HL-60 (cell line): ENCODE data around the gene CCSER1.

Experiments
- GABPA ChIP-seq: IDR thresholded peaks from 2 replicates; pipeline ENCODE4 v1.6.1; 2012; ENCODE audit warnings: low read depth
- POLR2AphosphoS5 ChIP-seq: IDR thresholded peaks from 2 replicates; pipeline ENCODE4 v1.6.1; 2012; ENCODE audit warnings: low read depth
- SPI1 ChIP-seq: IDR thresholded peaks from 2 replicates; pipeline ENCODE4 v1.6.1; 2012; ENCODE audit warnings: low read depth, mild to moderate bottlenecking, borderline replicate concordance
- TF ChIP-seq, protein P1 (sequence below): IDR thresholded peaks from one replicate; pipeline ENCODE4 v1.5.1; 2011; ENCODE audit warnings: low read length, control low read depth, inconsistent platforms; ENCODE audit not compliant: insufficient read depth
- TF ChIP-seq, protein P2 (sequence below): IDR thresholded peaks from 2 replicates; pipeline ENCODE4 v1.6.1; 2012; ENCODE audit warnings: low read depth; ENCODE audit not compliant: insufficient replicate concordance

DNA sequence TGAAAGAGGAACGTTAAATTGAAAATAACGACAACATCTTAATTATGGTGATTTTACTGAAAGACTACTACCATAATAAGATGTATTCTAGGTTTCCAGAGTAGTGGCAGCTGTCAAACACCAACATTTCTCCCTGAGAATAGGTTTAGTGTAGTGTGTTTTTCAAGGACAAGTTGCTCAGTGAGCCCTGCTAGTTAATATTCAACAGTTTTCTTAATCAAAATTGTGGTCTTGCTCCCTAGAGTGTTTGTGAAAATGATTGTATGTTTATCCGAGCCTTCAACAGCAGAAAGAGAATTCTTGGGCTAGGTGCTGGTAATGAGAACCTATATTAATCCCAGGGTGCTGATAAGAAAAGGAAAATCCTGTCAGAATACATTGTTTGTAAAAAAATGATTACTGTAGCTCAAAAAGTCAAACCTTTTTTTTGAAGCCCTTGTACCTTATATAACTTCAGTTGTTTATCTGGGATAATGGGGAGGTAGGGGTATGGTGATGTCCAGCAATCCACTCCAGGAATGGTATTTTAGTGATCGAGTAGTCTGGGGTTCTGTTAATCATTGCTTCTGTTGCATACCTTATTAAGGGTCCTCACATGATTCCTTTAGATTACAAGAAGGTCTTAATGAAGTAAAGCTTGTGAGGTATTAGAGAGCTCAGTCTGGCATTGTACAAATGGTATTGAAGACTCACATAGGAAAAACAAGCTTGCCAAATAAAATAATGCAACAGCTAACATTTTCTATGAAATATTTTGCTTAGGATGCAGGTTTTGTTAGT, 110.7 kb downstream of the CCSER1 start:
- TF ChIP-seq, protein P1, sequence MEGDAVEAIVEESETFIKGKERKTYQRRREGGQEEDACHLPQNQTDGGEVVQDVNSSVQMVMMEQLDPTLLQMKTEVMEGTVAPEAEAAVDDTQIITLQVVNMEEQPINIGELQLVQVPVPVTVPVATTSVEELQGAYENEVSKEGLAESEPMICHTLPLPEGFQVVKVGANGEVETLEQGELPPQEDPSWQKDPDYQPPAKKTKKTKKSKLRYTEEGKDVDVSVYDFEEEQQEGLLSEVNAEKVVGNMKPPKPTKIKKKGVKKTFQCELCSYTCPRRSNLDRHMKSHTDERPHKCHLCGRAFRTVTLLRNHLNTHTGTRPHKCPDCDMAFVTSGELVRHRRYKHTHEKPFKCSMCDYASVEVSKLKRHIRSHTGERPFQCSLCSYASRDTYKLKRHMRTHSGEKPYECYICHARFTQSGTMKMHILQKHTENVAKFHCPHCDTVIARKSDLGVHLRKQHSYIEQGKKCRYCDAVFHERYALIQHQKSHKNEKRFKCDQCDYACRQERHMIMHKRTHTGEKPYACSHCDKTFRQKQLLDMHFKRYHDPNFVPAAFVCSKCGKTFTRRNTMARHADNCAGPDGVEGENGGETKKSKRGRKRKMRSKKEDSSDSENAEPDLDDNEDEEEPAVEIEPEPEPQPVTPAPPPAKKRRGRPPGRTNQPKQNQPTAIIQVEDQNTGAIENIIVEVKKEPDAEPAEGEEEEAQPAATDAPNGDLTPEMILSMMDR = no peak
- TF ChIP-seq SPI1 = no peak
- TF ChIP-seq POLR2AphosphoS5 = no peak
- TF ChIP-seq, protein P2, sequence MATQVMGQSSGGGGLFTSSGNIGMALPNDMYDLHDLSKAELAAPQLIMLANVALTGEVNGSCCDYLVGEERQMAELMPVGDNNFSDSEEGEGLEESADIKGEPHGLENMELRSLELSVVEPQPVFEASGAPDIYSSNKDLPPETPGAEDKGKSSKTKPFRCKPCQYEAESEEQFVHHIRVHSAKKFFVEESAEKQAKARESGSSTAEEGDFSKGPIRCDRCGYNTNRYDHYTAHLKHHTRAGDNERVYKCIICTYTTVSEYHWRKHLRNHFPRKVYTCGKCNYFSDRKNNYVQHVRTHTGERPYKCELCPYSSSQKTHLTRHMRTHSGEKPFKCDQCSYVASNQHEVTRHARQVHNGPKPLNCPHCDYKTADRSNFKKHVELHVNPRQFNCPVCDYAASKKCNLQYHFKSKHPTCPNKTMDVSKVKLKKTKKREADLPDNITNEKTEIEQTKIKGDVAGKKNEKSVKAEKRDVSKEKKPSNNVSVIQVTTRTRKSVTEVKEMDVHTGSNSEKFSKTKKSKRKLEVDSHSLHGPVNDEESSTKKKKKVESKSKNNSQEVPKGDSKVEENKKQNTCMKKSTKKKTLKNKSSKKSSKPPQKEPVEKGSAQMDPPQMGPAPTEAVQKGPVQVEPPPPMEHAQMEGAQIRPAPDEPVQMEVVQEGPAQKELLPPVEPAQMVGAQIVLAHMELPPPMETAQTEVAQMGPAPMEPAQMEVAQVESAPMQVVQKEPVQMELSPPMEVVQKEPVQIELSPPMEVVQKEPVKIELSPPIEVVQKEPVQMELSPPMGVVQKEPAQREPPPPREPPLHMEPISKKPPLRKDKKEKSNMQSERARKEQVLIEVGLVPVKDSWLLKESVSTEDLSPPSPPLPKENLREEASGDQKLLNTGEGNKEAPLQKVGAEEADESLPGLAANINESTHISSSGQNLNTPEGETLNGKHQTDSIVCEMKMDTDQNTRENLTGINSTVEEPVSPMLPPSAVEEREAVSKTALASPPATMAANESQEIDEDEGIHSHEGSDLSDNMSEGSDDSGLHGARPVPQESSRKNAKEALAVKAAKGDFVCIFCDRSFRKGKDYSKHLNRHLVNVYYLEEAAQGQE = no peak
- TF ChIP-seq GABPA = no peak
